ENCODE data around the gene CAPRIN1. TPM values are rescaled to one million over a fixed set of nuclear protein-coding genes. Genes with fewer than 3 reads are reported as not detected.

CAPRIN1 gene
- polyA plus RNA-seq, 3 donors = 50.4 to 81.5 (median 59.2) TPM

DNA sequence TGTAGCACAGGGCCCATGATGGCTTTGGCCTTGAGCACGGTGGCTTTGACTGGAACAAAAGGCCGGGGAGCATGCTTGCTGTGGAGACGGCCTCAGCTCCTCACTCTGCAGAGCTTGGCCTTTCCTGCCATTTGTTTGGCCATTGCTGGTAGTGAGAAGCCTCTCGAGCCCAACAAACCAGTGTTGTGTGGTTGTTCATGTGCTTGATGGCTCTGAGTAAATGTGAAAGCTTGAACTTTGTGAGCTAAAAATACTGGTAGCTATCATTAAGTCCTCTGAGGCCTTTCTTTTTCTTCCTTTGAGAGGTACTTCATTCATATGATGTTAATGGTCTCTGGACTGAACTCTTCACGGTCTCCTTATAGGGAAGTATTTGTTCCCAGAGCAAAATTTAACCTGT is 93.5 kb downstream of the CAPRIN1 start:
- no peaks in the 10 kb centered on the region for H3K9me3 ChIP-seq (replicated peaks in 1 of 2; ENCODE audit: control insufficient read depth in 1 of 2, insufficient read depth in 1 of 2, low read length in 2 of 2)
- no peaks in the 10 kb centered on the region for H3K27me3 Mint-ChIP-seq (ENCODE audit: low read depth in 3 of 3)
- H2AFZ ChIP-seq (ENCODE audit: insufficient read depth, low read depth, low read length, poor library complexity, severe bottlenecking) = no peak overlapping the region
- H3K36me3 Mint-ChIP-seq = peaks cover 78 to 87% of the 10 kb centered on the region in 2 donors
- no peak overlapping the region for H3K4me2 ChIP-seq (replicated peaks; ENCODE audit: extremely low read depth, low read length, poor library complexity, severe bottlenecking)
- no peak overlapping the region for H3K27ac ChIP-seq (ENCODE audit: low read depth in 1 of 2, low read length in 2 of 2)
- no peak overlapping the region for H3K4me3 Mint-ChIP-seq
- peaks cover 15 to 18% of the 10 kb centered on the region in 2 donors for H3K4me1 ChIP-seq (ENCODE audit: control insufficient read depth in 1 of 2, insufficient read depth in 2 of 2, low read length in 2 of 2)
- no peaks in the 10 kb centered on the region for H3K9me3 Mint-ChIP-seq
- DNase-seq = no peak
- H3K36me3 ChIP-seq (replicated peaks in 1 of 2; ENCODE audit: control insufficient read depth in 1 of 2, insufficient read depth in 2 of 2, low read length in 2 of 2) = peaks cover 80 to 98% of the 10 kb centered on the region in 2 donors
- intact Hi-C loops (cut with micrococcal nuclease) = no loop called here
- no peaks in the 10 kb centered on the region for H4K20me1 ChIP-seq (ENCODE audit: insufficient read depth, low read length)
- H3K27me3 ChIP-seq (ENCODE audit: control insufficient read depth in 2 of 2, insufficient read depth in 2 of 2, low read length in 2 of 2) = no peaks in the 10 kb centered on the region
- no peaks in the 10 kb centered on the region for H3K79me2 ChIP-seq (ENCODE audit: insufficient read depth, low read length)
- no peak overlapping the region for H3K4me3 ChIP-seq (replicated peaks in 1 of 3; ENCODE audit: low read depth in 2 of 3, low read length in 3 of 3)
- peaks cover 23% of the 10 kb centered on the region for H3K4me1 Mint-ChIP-seq
- peak overlapping the region in 1 of 7 donors; percentile 26 for H3K27ac Mint-ChIP-seq
- no peak overlapping the region for H3K9ac ChIP-seq (ENCODE audit: insufficient read depth, low read length, poor library complexity, severe bottlenecking)
- 90% methylated on average over 4 of the region's 5 CpGs for WGBS (ENCODE audit: insufficient coverage)
- TF ChIP-seq, protein P1, sequence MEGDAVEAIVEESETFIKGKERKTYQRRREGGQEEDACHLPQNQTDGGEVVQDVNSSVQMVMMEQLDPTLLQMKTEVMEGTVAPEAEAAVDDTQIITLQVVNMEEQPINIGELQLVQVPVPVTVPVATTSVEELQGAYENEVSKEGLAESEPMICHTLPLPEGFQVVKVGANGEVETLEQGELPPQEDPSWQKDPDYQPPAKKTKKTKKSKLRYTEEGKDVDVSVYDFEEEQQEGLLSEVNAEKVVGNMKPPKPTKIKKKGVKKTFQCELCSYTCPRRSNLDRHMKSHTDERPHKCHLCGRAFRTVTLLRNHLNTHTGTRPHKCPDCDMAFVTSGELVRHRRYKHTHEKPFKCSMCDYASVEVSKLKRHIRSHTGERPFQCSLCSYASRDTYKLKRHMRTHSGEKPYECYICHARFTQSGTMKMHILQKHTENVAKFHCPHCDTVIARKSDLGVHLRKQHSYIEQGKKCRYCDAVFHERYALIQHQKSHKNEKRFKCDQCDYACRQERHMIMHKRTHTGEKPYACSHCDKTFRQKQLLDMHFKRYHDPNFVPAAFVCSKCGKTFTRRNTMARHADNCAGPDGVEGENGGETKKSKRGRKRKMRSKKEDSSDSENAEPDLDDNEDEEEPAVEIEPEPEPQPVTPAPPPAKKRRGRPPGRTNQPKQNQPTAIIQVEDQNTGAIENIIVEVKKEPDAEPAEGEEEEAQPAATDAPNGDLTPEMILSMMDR (IDR thresholded peaks at IDR 0.05) = no peak

DNA sequence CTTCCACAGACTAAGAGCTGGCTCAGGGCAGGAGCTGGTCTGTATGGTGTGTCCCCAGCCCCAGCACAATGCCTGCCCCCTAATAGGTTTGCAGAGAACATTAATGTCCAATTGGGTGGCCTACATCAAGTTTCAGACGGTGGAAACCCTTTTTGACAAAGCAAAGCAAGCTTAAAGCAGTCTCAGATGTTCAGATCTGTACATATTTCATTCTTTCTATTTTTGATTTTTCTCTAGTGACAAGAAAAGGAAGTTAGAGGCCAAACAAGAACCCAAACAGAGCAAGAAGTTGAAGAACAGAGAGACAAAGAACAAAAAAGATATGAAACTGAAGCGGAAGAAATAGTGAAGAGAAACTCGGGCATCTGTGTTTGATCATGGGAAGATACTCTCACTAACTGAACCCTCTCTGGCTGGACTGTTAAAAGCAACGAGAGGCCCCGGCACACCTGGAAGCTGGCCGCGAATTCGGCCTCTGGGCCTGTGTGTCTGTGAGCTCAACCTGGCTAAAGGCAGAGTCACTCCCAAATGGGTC is 94.4 kb downstream of the CAPRIN1 start:
- peaks cover 23% of the 10 kb centered on the region for H3K4me1 Mint-ChIP-seq
- 49% methylated on average over 8 of the region's 8 CpGs for WGBS (ENCODE audit: insufficient coverage)
- H3K4me2 ChIP-seq (replicated peaks; ENCODE audit: extremely low read depth, low read length, poor library complexity, severe bottlenecking) = no peak overlapping the region
- H4K20me1 ChIP-seq (ENCODE audit: insufficient read depth, low read length) = no peaks in the 10 kb centered on the region
- H2AFZ ChIP-seq (ENCODE audit: insufficient read depth, low read depth, low read length, poor library complexity, severe bottlenecking) = no peak overlapping the region
- intact Hi-C loops (cut with micrococcal nuclease) = no loop called here
- H3K4me1 ChIP-seq (ENCODE audit: control insufficient read depth in 1 of 2, insufficient read depth in 2 of 2, low read length in 2 of 2) = peaks cover 15 to 18% of the 10 kb centered on the region in 2 donors
- H3K27me3 Mint-ChIP-seq (ENCODE audit: low read depth in 3 of 3) = no peaks in the 10 kb centered on the region
- no peak overlapping the region for H3K4me3 Mint-ChIP-seq
- peaks cover 75 to 82% of the 10 kb centered on the region in 2 donors for H3K36me3 Mint-ChIP-seq
- no peaks in the 10 kb centered on the region for H3K9me3 Mint-ChIP-seq
- peaks cover 75 to 98% of the 10 kb centered on the region in 2 donors for H3K36me3 ChIP-seq (replicated peaks in 1 of 2; ENCODE audit: control insufficient read depth in 1 of 2, insufficient read depth in 2 of 2, low read length in 2 of 2)
- DNase-seq = no peak
- no peaks in the 10 kb centered on the region for H3K9me3 ChIP-seq (replicated peaks in 1 of 2; ENCODE audit: control insufficient read depth in 1 of 2, insufficient read depth in 1 of 2, low read length in 2 of 2)
- H3K4me3 ChIP-seq (replicated peaks in 1 of 3; ENCODE audit: low read depth in 2 of 3, low read length in 3 of 3) = no peak overlapping the region
- H3K27ac ChIP-seq (ENCODE audit: low read depth in 1 of 2, low read length in 2 of 2) = peak overlapping the region in 1 of 2 donors; percentile 41
- H3K9ac ChIP-seq (ENCODE audit: insufficient read depth, low read length, poor library complexity, severe bottlenecking) = peak overlapping the region; percentile 21
- H3K79me2 ChIP-seq (ENCODE audit: insufficient read depth, low read length) = no peaks in the 10 kb centered on the region
- H3K27ac Mint-ChIP-seq = peak overlapping the region in 3 of 7 donors; percentile 0 to 69 (median 53)
- no peaks in the 10 kb centered on the region for H3K27me3 ChIP-seq (ENCODE audit: control insufficient read depth in 2 of 2, insufficient read depth in 2 of 2, low read length in 2 of 2)
- TF ChIP-seq, protein P1 (IDR thresholded peaks at IDR 0.05) = no peak
